Breast epithelium (tissue), 4 donors: ENCODE data around the gene TMIGD1. TPM values are rescaled to one million over a fixed set of nuclear protein-coding genes. Genes with fewer than 3 reads are reported as not detected.

ENCODE experiments used
- DNase-seq, 2 donors: peaks; one replicate each; pipeline ENCODE4 v3.0.0-alpha.2; 2019; ENCODE audit warnings: low spot score in 2 of 2
- H3K27ac ChIP-seq, 2 donors: fragments of 200-600 bp; sonication (generic) in 1 of 2; one replicate each; pipeline ENCODE4 v1.5.1; 2016 to 2019; ENCODE audit warnings: mild to moderate bottlenecking in 1 of 2
- H3K27me3 ChIP-seq, 2 donors: fragments of 200-600 bp; sonication (generic) in 1 of 2; one replicate each; pipeline versions ENCODE4 v1.5.1 to v1.6.0; 2017 to 2019; ENCODE audit warnings: control low read depth in 1 of 2, mild to moderate bottlenecking in 1 of 2
- H3K36me3 ChIP-seq: fragments of 200-600 bp; one replicate; pipeline ENCODE4 v1.5.1; 2019
- H3K4me1 ChIP-seq, 2 donors: fragments of 200-600 bp; sonication (generic); one replicate each; pipeline ENCODE4 v1.5.1; 2016 to 2019; ENCODE audit warnings: control low read depth in 1 of 2
- H3K4me3 ChIP-seq, 3 donors: fragments of 200-600 bp; sonication (generic); 1 replicate in 2 of 3; 2 replicates in 1 of 3; pipeline ENCODE4 v1.5.1; 2016 to 2019; ENCODE audit warnings: mild to moderate bottlenecking in 3 of 3, moderate library complexity in 2 of 3
- H3K9me3 ChIP-seq, 2 donors: fragments of 200-600 bp; sonication (generic) in 1 of 2; one replicate each; pipeline ENCODE4 v1.5.1; 2016 to 2019; ENCODE audit warnings: control low read depth in 1 of 2
- CTCF ChIP-seq, 3 donors: fragments of 450-650 bp; IDR thresholded peaks; one replicate each; pipeline ENCODE4 v1.5.1; 2016 to 2017; ENCODE audit warnings: antibody characterized with exemption in 3 of 3, mild to moderate bottlenecking in 3 of 3, moderate library complexity in 3 of 3
- POLR2A ChIP-seq: fragments of 450-650 bp; IDR thresholded peaks from one replicate; pipeline ENCODE4 v1.6.1; 2016; ENCODE audit warnings: antibody characterized with exemption, mild to moderate bottlenecking, moderate library complexity
- POLR2AphosphoS5 ChIP-seq, 3 donors: sonication (generic); formaldehyde crosslinking; IDR thresholded peaks; one replicate each; pipeline ENCODE4 v1.6.1; 2017; ENCODE audit warnings: antibody characterized with exemption in 3 of 3
- intact Hi-C: fragments of 100-400 bp; cut with DNase I; formaldehyde crosslinking; loops from one replicate; pipeline ENCODE4 v1.15.1; 2023; ENCODE audit warnings: low total_unique reads
- total RNA-seq, 3 donors: library from RNA; depleted of rRNA; stranded (reverse); fragments of >200 nt; gene quantifications; one replicate each; pipeline ENCODE4 v1.1.0, GENCODE V29; 2016

Gene TMIGD1
- total RNA-seq, 3 donors from 2014 or later = 1.6 TPM; not detected in 2

GRCh38 chr17:30366536-30366935 lies 32.7 kb upstream of the TMIGD1 start:
- no peak for DNase-seq
- Histone ChIP-seq H3K27me3 (no peaks in the 10 kb centered on the region), H3K4me3 (no peak overlapping the region), H3K27ac (no peak overlapping the region), H3K36me3 (no peaks in the 10 kb centered on the region), H3K9me3 (peaks cover 0 to 6% of the 10 kb centered on the region in 2 donors), H3K4me1 (no peaks in the 10 kb centered on the region)
- TF ChIP-seq CTCF (IDR thresholded peaks at IDR 0.05) (no peak), POLR2A (no peak), POLR2AphosphoS5 (IDR thresholded peaks at IDR 0.05) (no peak)
- intact Hi-C loops = no loop called here

- TF ChIP-seq CTCF (IDR thresholded peaks at IDR 0.05) (no peak), POLR2AphosphoS5 (IDR thresholded peaks at IDR 0.05) (peak in 1 of 3 donors; percentile 31), POLR2A (no peak)
- intact Hi-C loops = no loop called here
- peak in 1 of 2 donors; percentile 69 for DNase-seq
- H3K27me3 ChIP-seq = no peaks in the 10 kb centered on the region
- H3K9me3 ChIP-seq = peaks cover 0 to 6% of the 10 kb centered on the region in 2 donors
- no peak overlapping the region for H3K4me3 ChIP-seq
- H3K36me3 ChIP-seq = no peaks in the 10 kb centered on the region
- no peaks in the 10 kb centered on the region for H3K4me1 ChIP-seq
- peak overlapping the region in 1 of 2 donors; percentile 38 for H3K27ac ChIP-seq
These were observed 29.9 kb upstream of the TMIGD1 start for GRCh38 chr17:30363715-30364202.

GRCh38 chr17:30361766-30362279 lies 28.0 kb upstream of the TMIGD1 start:
- Histone ChIP-seq H3K27ac (no peak overlapping the region), H3K4me1 (no peaks in the 10 kb centered on the region), H3K27me3 (no peaks in the 10 kb centered on the region), H3K9me3 (peaks cover 0 to 6% of the 10 kb centered on the region in 2 donors), H3K4me3 (no peak overlapping the region), H3K36me3 (no peaks in the 10 kb centered on the region)
- DNase-seq = no peak
- intact Hi-C loops = no loop called here
- no peak for TF ChIP-seq CTCF (IDR thresholded peaks at IDR 0.05)
- TF ChIP-seq POLR2A = no peak
- no peak for TF ChIP-seq POLR2AphosphoS5 (IDR thresholded peaks at IDR 0.05)

- no peaks in the 10 kb centered on the region for H3K27me3 ChIP-seq
- intact Hi-C loops = no loop called here
- no peak overlapping the region for H3K27ac ChIP-seq
- peaks cover 0 to 6% of the 10 kb centered on the region in 2 donors for H3K9me3 ChIP-seq
- H3K4me3 ChIP-seq = no peak overlapping the region
- no peak for TF ChIP-seq CTCF (IDR thresholded peaks at IDR 0.05)
- TF ChIP-seq POLR2A = no peak
- TF ChIP-seq POLR2AphosphoS5 (IDR thresholded peaks at IDR 0.05) = no peak
- H3K36me3 ChIP-seq = no peaks in the 10 kb centered on the region
- DNase-seq = no peak
- no peaks in the 10 kb centered on the region for H3K4me1 ChIP-seq
These were observed 26.4 kb upstream of the TMIGD1 start for GRCh38 chr17:30360086-30360808.

- DNase-seq = no peak
- no peak overlapping the region for H3K4me3 ChIP-seq
- intact Hi-C loops = no loop called here
- no peaks in the 10 kb centered on the region for H3K27me3 ChIP-seq
- no peaks in the 10 kb centered on the region for H3K4me1 ChIP-seq
- H3K9me3 ChIP-seq = peaks cover 0 to 6% of the 10 kb centered on the region in 2 donors
- no peak overlapping the region for H3K27ac ChIP-seq
- H3K36me3 ChIP-seq = no peaks in the 10 kb centered on the region
- TF ChIP-seq CTCF (IDR thresholded peaks at IDR 0.05) (no peak), POLR2A (no peak), POLR2AphosphoS5 (IDR thresholded peaks at IDR 0.05) (no peak)
These were observed 24.4 kb upstream of the TMIGD1 start for GRCh38 chr17:30358055-30358760.
